ENCODE measurements around the gene GCC1.

The GCC1 gene, protein sequence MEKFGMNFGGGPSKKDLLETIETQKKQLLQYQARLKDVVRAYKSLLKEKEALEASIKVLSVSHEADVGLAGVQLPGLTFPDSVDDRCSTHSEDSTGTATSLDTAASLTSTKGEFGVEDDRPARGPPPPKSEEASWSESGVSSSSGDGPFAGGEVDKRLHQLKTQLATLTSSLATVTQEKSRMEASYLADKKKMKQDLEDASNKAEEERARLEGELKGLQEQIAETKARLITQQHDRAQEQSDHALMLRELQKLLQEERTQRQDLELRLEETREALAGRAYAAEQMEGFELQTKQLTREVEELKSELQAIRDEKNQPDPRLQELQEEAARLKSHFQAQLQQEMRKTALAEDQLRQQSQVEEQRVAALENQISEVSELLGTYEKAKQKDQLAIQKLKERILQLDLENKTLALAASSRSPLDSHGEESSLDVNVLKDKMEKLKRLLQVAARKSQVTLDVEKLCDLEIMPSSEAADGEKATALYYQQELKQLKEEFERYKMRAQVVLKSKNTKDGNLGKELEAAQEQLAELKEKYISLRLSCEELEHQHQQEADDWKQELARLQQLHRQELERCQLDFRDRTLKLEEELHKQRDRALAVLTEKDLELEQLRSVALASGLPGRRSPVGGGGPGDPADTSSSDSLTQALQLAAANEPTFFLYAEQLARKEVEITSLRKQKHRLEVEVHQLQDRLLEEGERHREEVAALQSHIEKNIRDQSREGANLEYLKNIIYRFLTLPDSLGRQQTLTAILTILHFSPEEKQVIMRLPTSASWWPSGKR

DNA sequence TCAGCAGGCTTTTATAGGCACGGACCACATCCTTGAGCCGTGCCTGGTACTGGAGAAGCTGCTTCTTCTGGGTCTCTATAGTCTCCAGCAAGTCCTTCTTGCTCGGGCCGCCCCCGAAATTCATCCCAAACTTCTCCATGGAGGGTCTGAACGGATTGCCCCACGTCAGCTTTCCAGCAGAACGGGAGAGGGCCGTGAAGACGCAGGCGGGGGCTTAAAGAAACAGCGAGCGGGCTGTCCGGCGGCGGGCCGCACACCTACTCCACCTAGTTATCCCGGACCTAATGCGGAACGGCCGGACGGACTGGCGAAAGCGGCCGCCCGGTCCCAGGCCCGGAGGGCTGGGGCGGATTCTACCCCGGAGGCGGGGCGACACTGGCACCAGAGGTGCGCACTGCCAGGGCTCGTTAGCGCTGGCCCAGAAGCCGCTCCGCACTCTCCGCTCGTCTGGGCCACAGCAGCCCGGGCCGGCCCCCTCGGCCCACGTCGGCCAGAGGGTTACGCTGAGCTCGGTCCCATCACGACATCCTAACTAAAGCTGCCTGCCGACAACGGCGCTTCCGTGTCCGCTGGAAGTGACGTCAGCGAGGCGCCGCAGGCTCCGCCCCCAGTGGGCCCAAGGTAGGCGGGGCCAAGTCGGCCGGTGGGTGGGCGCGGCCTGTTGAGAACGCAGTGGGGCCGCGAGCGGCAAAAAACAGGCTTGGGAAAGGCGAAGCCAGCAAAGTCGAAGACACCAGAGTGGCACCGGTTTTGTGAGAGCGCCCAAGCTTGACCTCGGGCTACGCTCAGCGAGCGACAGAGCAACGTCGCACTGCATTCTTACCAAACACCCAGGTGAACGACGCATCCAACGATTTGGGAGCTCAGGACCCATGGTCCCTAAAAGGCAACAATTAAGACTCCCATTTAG is at the start of gene GCC1:
TSS of gene GCC1 (minus strand) at position 553 of the 910 bp plus-strand sequence. CDS start at position 139, 414 bp downstream.
- peak; percentile 88 for DNase-seq

DNA sequence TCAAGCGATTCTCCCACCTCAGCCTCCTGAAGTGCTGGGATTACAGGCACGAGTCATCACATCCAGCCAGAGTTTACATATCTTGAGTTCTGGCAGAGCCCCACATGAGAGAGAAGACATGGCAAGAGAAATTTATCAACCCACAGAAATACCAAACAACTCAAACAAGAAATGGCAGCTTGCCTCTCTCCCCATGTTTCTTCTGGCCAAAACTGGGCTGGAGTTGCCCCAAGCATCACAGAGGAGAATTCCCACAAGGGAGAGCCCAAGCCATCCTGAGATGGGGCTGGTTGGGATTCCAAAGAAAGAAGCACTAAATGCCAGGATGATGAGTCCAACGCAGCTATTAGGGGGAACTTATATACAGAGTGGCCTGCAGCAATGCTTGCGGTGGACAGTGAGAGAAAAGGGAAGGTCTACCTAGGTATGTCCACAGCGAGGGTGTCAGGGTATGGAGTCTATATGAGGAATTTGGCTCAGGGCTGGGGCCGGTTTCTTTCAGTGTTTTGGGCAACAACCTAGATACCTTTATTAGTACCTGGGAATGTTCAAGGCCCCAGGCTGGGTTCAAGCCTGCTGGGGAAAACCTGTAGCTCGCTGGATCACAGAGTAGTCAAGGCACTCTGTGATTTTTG is 47.0 kb upstream of the GCC1 start:
- DNase-seq, result peak; percentile 95

GRCh38 chr7:127629268-127629854 is 44.0 kb upstream of the GCC1 start:
- DNase-seq, result no peak

GRCh38 chr7:127628445-127628844 is 43.0 kb upstream of the GCC1 start:
- DNase-seq, result no peak

- DNase-seq, result no peak
Measured at GRCh38 chr7:127625331-127625730, 39.9 kb upstream of the GCC1 start.

DNA sequence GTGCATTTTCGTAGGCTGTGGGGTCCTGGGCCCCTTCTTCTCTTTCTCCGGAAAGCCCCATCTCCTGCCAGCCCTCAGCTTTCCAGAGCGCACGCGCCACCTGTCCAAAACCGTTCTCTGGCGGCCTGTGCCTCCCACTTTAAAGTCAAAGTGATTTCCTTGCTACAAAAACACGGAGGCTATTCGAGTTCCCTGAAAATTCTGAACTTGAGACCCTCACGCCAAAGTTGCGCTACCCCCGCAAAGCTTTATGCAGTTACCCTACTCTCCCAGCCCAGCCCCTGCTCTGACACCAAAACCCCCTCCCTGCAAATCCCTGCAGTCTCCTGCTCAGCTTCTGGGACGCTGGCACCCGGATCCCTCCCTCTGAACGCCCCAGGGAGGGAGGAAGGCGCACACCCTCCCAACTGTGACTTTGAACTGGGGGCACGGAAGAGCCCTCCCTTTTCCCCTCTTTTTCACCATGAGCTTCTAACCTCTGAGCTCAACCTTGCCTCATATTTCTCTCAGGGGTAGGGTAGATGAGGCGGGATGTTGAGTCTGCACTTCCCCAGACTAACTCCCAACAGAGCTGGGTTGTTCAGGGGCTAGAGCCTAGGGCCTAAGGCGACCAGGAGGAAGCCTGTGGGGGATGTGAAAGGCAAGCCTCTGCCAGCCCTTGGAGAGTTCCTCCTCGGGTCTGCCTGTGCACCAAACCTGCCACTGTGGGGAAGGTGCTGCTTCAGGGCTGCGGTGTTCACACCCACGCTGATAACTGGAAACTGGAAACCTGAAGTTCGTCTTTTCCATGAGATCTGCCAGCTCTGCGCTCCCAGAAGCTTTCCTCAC is 35.2 kb upstream of the GCC1 start:
- no peak for DNase-seq

- DNase-seq, result no peak
Measured at GRCh38 chr7:127619681-127620405, 34.4 kb upstream of the GCC1 start.

- no peak for DNase-seq
Measured at GRCh38 chr7:127618775-127619174, 33.4 kb upstream of the GCC1 start.

DNA sequence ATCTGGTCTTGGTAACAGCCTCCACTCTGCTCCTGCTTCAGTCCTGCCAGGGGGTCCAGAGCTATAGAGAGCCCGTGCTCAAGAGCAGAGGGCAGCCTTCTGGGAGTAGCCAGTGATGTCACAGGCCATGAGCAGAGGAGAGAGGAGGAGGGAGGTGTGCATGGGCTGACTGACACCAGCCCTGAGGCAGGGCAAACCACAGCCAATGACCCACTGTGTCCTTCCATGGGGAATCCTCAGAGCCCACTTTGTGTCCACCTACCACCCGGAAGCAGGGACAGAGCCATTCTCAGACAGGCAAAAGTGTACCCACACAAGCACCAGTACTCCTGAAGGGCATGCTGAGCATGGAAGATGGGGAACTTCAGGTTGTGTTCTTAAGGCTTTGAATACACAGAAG is 32.6 kb upstream of the GCC1 start, which contains the start of gene PAX4:
TSS of gene PAX4 (minus strand) at position 101 of the 400 bp plus-strand sequence. CDS start 2,214 bp downstream, outside the sequence.
- no peak for DNase-seq

GRCh38 chr7:127616724-127617123 is 31.3 kb upstream of the GCC1 start:
- DNase-seq, result no peak

- no peak for DNase-seq
Measured at GRCh38 chr7:127612263-127612662, 26.9 kb upstream of the GCC1 start.

GRCh38 chr7:127609297-127609696 is 23.9 kb upstream of the GCC1 start:
- no peak for DNase-seq

- no peak for DNase-seq
Measured at GRCh38 chr7:127608446-127608845, 23.1 kb upstream of the GCC1 start.

DNA sequence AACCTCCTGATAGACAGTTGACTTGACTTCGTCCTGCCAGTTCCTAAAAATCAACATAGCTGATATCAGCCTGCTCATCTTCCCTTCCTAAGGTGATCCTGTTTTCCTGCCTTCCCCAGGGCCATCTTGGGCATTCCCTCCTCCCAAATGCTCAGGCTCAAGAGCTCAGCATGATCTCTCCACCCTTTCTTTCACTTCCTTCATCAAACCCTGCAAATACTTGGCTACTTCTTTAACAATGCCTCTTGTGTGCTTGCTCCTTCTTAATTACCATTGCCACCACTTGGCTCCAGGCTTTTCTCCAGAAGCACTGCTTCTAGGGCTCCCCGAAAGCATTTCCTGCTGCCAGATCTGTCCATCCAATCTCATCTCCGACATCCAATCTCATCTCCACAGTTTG is 15.5 kb upstream of the GCC1 start:
- DNase-seq, result no peak

GRCh38 chr7:127598318-127598717 is 12.9 kb upstream of the GCC1 start:
- DNase-seq, result no peak

DNA sequence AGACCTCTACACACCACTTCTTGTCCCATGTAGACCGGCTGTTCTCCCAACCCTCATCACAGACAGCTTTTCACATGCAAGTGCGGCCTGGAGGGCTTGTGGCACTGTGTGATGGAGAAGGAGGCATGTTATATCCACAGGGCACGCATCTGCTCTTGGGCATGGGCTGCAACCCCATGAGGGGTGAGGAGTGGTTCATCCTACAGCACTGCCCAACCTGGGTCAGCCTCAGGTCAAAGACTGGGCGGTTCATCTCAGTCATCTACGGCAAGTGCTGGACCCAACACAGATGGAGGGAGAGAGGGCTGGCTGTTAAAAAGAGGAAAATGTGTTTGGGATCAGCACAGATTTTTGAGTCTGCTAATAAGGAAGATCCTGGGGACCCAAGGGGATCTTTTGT is 10.3 kb upstream of the GCC1 start:
- DNase-seq, result no peak

GRCh38 chr7:127594490-127594889 is 9.1 kb upstream of the GCC1 start:
- DNase-seq, result no peak

- no peak for DNase-seq
Measured at GRCh38 chr7:127592550-127592949, 7.2 kb upstream of the GCC1 start.

GRCh38 chr7:127591591-127591990 is 6.2 kb upstream of the GCC1 start:
- no peak for DNase-seq

- no peak for DNase-seq
Measured at GRCh38 chr7:127591189-127591588, 5.8 kb upstream of the GCC1 start.
